ENCODE data around the gene TCAIM.

TCAIM gene

GRCh38 chr3:44355362-44356033, 16.9 kb downstream of the TCAIM start:
- TF ChIP-seq YY1 (IDR thresholded peaks at IDR 0.05; ENCODE audit: low read depth) (no peak), ZBTB7A (IDR thresholded peaks at IDR 0.05; ENCODE audit: low read depth) (no peak), TCF12 (IDR thresholded peaks at IDR 0.05; ENCODE audit: low read depth) (no peak), TEAD4 (IDR thresholded peaks at IDR 0.05) (no peak), MAX (IDR thresholded peaks at IDR 0.05) (no peak), CEBPB (IDR thresholded peaks at IDR 0.05) (no peak), EGR1 (IDR thresholded peaks at IDR 0.05) (no peak), CREB1 (IDR thresholded peaks at IDR 0.05; ENCODE audit: low read depth) (no peak), RAD21 (IDR thresholded peaks at IDR 0.05; ENCODE audit: low read depth) (no peak), TAF1 (IDR thresholded peaks at IDR 0.05; ENCODE audit: low read depth) (no peak), USF1 (IDR thresholded peaks at IDR 0.05) (no peak), EP300 (IDR thresholded peaks at IDR 0.05; ENCODE audit: borderline replicate concordance) (no peak), NFIC (IDR thresholded peaks at IDR 0.05) (no peak)

- TF ChIP-seq ZBTB7A (IDR thresholded peaks at IDR 0.05; ENCODE audit: low read depth) (no peak), YY1 (IDR thresholded peaks at IDR 0.05; ENCODE audit: low read depth) (no peak), FOXM1 (IDR thresholded peaks at IDR 0.05; ENCODE audit: borderline replicate concordance, low read depth) (no peak), RAD21 (IDR thresholded peaks at IDR 0.05; ENCODE audit: low read depth) (no peak), USF1 (IDR thresholded peaks at IDR 0.05) (no peak), REST (IDR thresholded peaks at IDR 0.05; ENCODE audit: low read depth) (no peak), EP300 (IDR thresholded peaks at IDR 0.05; ENCODE audit: borderline replicate concordance) (no peak), TAF1 (IDR thresholded peaks at IDR 0.05; ENCODE audit: low read depth) (no peak), EGR1 (IDR thresholded peaks at IDR 0.05) (no peak), MAX (IDR thresholded peaks at IDR 0.05) (no peak), NFIC (IDR thresholded peaks at IDR 0.05) (no peak), CREB1 (IDR thresholded peaks at IDR 0.05; ENCODE audit: low read depth) (no peak), TCF12 (IDR thresholded peaks at IDR 0.05; ENCODE audit: low read depth) (no peak), CEBPB (IDR thresholded peaks at IDR 0.05) (no peak), TEAD4 (IDR thresholded peaks at IDR 0.05) (no peak)
Observed at GRCh38 chr3:44359146-44359751, 20.7 kb downstream of the TCAIM start.

- TF ChIP-seq NFIC (IDR thresholded peaks at IDR 0.05) (no peak), MAX (IDR thresholded peaks at IDR 0.05) (no peak), CEBPB (IDR thresholded peaks at IDR 0.05) (no peak)
Observed at GRCh38 chr3:44363591-44363990, 25.0 kb downstream of the TCAIM start.

GRCh38 chr3:44365952-44366351, 27.4 kb downstream of the TCAIM start:
- TF ChIP-seq EP300 (IDR thresholded peaks at IDR 0.05; ENCODE audit: borderline replicate concordance) = no peak
- TF ChIP-seq ZBTB7A (IDR thresholded peaks at IDR 0.05; ENCODE audit: low read depth) = no peak
- TF ChIP-seq TCF12 (IDR thresholded peaks at IDR 0.05; ENCODE audit: low read depth) = no peak
- no peak for TF ChIP-seq USF1 (IDR thresholded peaks at IDR 0.05)
- no peak for TF ChIP-seq MAX (IDR thresholded peaks at IDR 0.05)
- TF ChIP-seq EGR1 (IDR thresholded peaks at IDR 0.05) = no peak
- TF ChIP-seq YY1 (IDR thresholded peaks at IDR 0.05; ENCODE audit: low read depth) = no peak
- TF ChIP-seq REST (IDR thresholded peaks at IDR 0.05; ENCODE audit: low read depth) = no peak
- TF ChIP-seq FOXM1 (IDR thresholded peaks at IDR 0.05; ENCODE audit: borderline replicate concordance, low read depth) = no peak
- no peak for TF ChIP-seq CREB1 (IDR thresholded peaks at IDR 0.05; ENCODE audit: low read depth)
- TF ChIP-seq TEAD4 (IDR thresholded peaks at IDR 0.05) = no peak
- no peak for TF ChIP-seq TAF1 (IDR thresholded peaks at IDR 0.05; ENCODE audit: low read depth)

GRCh38 chr3:44375450-44375849, 36.9 kb downstream of the TCAIM start:
- TF ChIP-seq EP300 (IDR thresholded peaks at IDR 0.05; ENCODE audit: borderline replicate concordance) = no peak
- TF ChIP-seq NFIC (IDR thresholded peaks at IDR 0.05) = no peak
- no peak for TF ChIP-seq YY1 (IDR thresholded peaks at IDR 0.05; ENCODE audit: low read depth)
- no peak for TF ChIP-seq TAF1 (IDR thresholded peaks at IDR 0.05; ENCODE audit: low read depth)
- TF ChIP-seq TEAD4 (IDR thresholded peaks at IDR 0.05) = no peak
- TF ChIP-seq TCF12 (IDR thresholded peaks at IDR 0.05; ENCODE audit: low read depth) = no peak
- TF ChIP-seq USF1 (IDR thresholded peaks at IDR 0.05) = no peak
